Measurements from ENCODE around the gene TSKU.

DNA sequence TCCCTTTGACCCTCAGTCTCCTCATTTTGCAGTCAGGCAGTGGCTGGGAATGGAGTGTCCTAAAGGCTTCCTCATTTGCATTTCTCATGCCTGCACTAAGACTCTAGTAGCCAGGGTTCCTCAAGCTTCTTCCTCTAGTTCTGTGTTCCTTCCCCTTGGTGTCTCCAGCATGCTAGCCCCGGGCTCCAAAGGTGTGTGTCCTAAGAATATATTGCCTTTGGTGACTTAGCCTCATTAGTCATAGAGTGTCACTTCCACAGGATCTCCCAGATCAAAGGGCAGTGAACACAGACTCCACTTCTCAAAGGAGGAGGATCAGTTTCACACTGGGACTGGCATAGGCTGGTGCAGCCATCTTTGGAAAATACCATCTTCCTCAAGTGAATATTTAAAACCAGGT is 56.2 kb downstream of the TSKU start:
- TF ChIP-seq CTCF (IDR thresholded peaks at IDR 0.05) (no peak), POLR2A (IDR thresholded peaks at IDR 0.05) (no peak), EP300 (IDR thresholded peaks at IDR 0.05) (no peak)
